Sigmoid colon (tissue), 4 donors: ENCODE results near the gene FCGR3B.
"Not testable (repeated sequence)": the region's sequence is repeated elsewhere in the genome, so short reads cannot be mapped to it uniquely, and the experiment has no call there.

ENCODE experiments used
- EP300 ChIP-seq, 4 donors: sonication (generic); formaldehyde crosslinking; IDR thresholded peaks; one replicate each; pipeline ENCODE4 v1.6.1; 2017; ENCODE audit warnings: antibody characterized with exemption in 4 of 4
- POLR2A ChIP-seq, 2 donors: fragments of 450-650 bp; IDR thresholded peaks; one replicate each; pipeline ENCODE4 v1.6.1; 2016; ENCODE audit warnings: antibody characterized with exemption in 2 of 2, mild to moderate bottlenecking in 2 of 2, moderate library complexity in 2 of 2
- POLR2AphosphoS5 ChIP-seq, 4 donors: sonication (generic); formaldehyde crosslinking; IDR thresholded peaks; one replicate each; pipeline ENCODE4 v1.6.1; 2017; ENCODE audit warnings: antibody characterized with exemption in 4 of 4
- TF ChIP-seq, protein P1 (sequence below), 4 experiments: fragments of 450-650 bp in 3 of 4; fragments of 200-600 bp in 1 of 4; IDR thresholded peaks; one replicate each; pipeline ENCODE4 v1.5.1; 2016 to 2019; ENCODE audit warnings: antibody characterized with exemption in 4 of 4, mild to moderate bottlenecking in 3 of 4, moderate library complexity in 2 of 4

DNA sequence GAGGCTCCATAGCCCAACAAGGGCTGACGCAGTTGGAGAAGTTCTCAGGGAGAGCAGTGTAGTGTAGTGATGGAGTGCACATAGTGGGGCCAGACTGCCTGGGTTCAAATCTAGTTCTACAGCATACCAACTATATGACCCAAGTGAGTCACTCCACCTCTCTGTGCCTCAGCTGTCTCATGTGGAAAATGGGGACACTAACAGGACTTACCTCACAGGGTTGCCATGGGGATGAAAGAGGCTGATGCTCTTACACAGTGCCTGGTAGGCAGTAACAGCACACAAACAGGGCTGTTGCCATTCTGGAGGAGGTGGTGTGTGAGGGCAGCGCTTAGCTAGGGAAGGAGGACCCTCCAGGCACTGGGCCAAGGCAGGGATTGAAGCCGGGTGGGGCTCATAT is 38.4 kb downstream of the FCGR3B start:
- TF ChIP-seq, protein P1, sequence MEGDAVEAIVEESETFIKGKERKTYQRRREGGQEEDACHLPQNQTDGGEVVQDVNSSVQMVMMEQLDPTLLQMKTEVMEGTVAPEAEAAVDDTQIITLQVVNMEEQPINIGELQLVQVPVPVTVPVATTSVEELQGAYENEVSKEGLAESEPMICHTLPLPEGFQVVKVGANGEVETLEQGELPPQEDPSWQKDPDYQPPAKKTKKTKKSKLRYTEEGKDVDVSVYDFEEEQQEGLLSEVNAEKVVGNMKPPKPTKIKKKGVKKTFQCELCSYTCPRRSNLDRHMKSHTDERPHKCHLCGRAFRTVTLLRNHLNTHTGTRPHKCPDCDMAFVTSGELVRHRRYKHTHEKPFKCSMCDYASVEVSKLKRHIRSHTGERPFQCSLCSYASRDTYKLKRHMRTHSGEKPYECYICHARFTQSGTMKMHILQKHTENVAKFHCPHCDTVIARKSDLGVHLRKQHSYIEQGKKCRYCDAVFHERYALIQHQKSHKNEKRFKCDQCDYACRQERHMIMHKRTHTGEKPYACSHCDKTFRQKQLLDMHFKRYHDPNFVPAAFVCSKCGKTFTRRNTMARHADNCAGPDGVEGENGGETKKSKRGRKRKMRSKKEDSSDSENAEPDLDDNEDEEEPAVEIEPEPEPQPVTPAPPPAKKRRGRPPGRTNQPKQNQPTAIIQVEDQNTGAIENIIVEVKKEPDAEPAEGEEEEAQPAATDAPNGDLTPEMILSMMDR (IDR thresholded peaks at IDR 0.05), result not testable (repeated sequence)
- not testable (repeated sequence) for TF ChIP-seq POLR2AphosphoS5, EP300, POLR2A (IDR thresholded peaks at IDR 0.05)
